ENCODE measurements around the gene PITX1. TPM values are rescaled to one million over a fixed set of nuclear protein-coding genes. Genes with fewer than 3 reads are reported as not detected.

The PITX1 gene
- total RNA-seq, 1 donor from 2014 or later: 141 TPM

GRCh38 chr5:135071311-135071710 lies 37.3 kb upstream of the PITX1 start:
- peaks cover 4% of the 10 kb centered on the region for H3K4me1 ChIP-seq
- no peak overlapping the region for H3K27ac ChIP-seq
- no peaks in the 10 kb centered on the region for H3K36me3 ChIP-seq
- no peak overlapping the region for H3K4me3 ChIP-seq
- no peaks in the 10 kb centered on the region for H3K27me3 ChIP-seq
- DNase-seq (ENCODE audit: extremely low spot score in 2 of 2): no peak
- TF ChIP-seq POLR2A (IDR thresholded peaks at IDR 0.05): no peak
- TF ChIP-seq POLR2AphosphoS5 (IDR thresholded peaks at IDR 0.05; ENCODE audit: insufficient read depth in 1 of 2, low read depth in 1 of 2): no peak
- intact Hi-C loops (cut with DNase I): no loop called here
- no peaks in the 10 kb centered on the region for H3K9me3 ChIP-seq

- no peak overlapping the region for H3K27ac ChIP-seq
- H3K4me3 ChIP-seq: no peak overlapping the region
- H3K9me3 ChIP-seq: no peaks in the 10 kb centered on the region
- no peaks in the 10 kb centered on the region for H3K27me3 ChIP-seq
- H3K4me1 ChIP-seq: peaks cover 14% of the 10 kb centered on the region
- no peaks in the 10 kb centered on the region for H3K36me3 ChIP-seq
- no peak for DNase-seq (ENCODE audit: extremely low spot score in 2 of 2)
- intact Hi-C loops (cut with DNase I): no loop called here
- TF ChIP-seq CTCF (IDR thresholded peaks at IDR 0.05): no peak
These were observed 36.0 kb upstream of the PITX1 start for GRCh38 chr5:135069895-135070657.

- no peaks in the 10 kb centered on the region for H3K27me3 ChIP-seq
- no peaks in the 10 kb centered on the region for H3K9me3 ChIP-seq
- no peak for DNase-seq (ENCODE audit: extremely low spot score in 2 of 2)
- no peak overlapping the region for H3K27ac ChIP-seq
- H3K4me1 ChIP-seq: peaks cover 20% of the 10 kb centered on the region
- TF ChIP-seq POLR2A (IDR thresholded peaks at IDR 0.05) (no peak), POLR2AphosphoS5 (IDR thresholded peaks at IDR 0.05; ENCODE audit: insufficient read depth in 1 of 2, low read depth in 1 of 2) (no peak), CTCF (IDR thresholded peaks at IDR 0.05) (no peak)
- no peak overlapping the region for H3K4me3 ChIP-seq
- intact Hi-C loops (cut with DNase I): no loop called here
- H3K36me3 ChIP-seq: no peaks in the 10 kb centered on the region
These were observed 35.2 kb upstream of the PITX1 start for GRCh38 chr5:135069016-135069770.

GRCh38 chr5:135067587-135067986 lies 33.6 kb upstream of the PITX1 start:
- Histone ChIP-seq H3K4me3 (no peak overlapping the region), H3K36me3 (no peaks in the 10 kb centered on the region), H3K4me1 (peaks cover 18% of the 10 kb centered on the region), H3K9me3 (no peaks in the 10 kb centered on the region), H3K27ac (no peak overlapping the region), H3K27me3 (no peaks in the 10 kb centered on the region)
- intact Hi-C loops (cut with DNase I): no loop called here
- DNase-seq (ENCODE audit: extremely low spot score in 2 of 2): no peak
- no peak for TF ChIP-seq CTCF (IDR thresholded peaks at IDR 0.05)
- no peak for TF ChIP-seq POLR2A (IDR thresholded peaks at IDR 0.05)
- no peak for TF ChIP-seq POLR2AphosphoS5 (IDR thresholded peaks at IDR 0.05; ENCODE audit: insufficient read depth in 1 of 2, low read depth in 1 of 2)

GRCh38 chr5:135066781-135067180 lies 32.8 kb upstream of the PITX1 start:
- Histone ChIP-seq H3K4me3 (no peak overlapping the region), H3K4me1 (peaks cover 16% of the 10 kb centered on the region), H3K36me3 (no peaks in the 10 kb centered on the region), H3K9me3 (no peaks in the 10 kb centered on the region), H3K27me3 (no peaks in the 10 kb centered on the region), H3K27ac (no peak overlapping the region)
- intact Hi-C loops (cut with DNase I): no loop called here
- TF ChIP-seq CTCF (IDR thresholded peaks at IDR 0.05) (no peak), POLR2AphosphoS5 (IDR thresholded peaks at IDR 0.05; ENCODE audit: insufficient read depth in 1 of 2, low read depth in 1 of 2) (no peak), POLR2A (IDR thresholded peaks at IDR 0.05) (no peak)
- DNase-seq (ENCODE audit: extremely low spot score in 2 of 2): no peak
